NCI-H2196 treated with DMSO at 0.1 percent for 48 hours (cell line): ENCODE results near the gene SRP9.

Experiments
- DNase-seq: peaks from one replicate; lab custom pipeline; 2025; ENCODE audit not compliant: unreplicated experiment; lab: John Stamatoyannopoulos, UW

Gene SRP9

DNA sequence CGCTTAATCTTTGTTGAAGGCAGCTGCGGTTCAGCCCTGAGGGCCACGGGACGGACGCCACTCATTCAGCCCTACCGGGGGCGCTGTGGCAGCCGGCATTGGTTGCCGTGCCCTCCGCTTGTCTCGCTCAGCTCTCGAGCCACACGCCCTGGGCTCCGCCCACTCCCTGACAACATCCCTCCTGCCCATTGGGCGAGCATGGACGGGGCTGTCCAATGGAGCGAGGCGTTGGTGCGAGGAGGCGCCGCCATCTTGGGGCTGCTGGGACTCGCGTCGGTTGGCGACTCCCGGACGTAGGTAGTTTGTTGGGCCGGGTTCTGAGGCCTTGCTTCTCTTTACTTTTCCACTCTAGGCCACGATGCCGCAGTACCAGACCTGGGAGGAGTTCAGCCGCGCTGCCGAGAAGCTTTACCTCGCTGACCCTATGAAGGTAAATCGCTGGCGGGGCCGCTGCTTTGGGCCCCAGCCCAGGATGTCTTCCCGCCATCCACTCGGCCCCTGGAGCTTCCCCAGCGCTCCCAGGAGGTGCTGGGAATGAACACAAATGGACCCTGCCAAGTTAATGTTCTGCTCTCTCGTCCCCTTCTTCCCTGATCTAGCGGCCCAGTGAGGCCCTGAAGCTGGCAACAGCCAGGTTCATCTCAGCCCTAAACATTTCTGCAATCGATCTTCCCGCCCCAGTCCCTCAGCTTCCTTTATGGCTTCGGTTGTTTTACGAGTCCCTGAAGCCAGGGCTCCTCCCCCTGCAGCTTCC is at the start of gene SRP9:
SRP9 (plus strand) TSS at position 244 of the 754 bp plus-strand sequence; CDS start at position 359, 115 bp downstream.
- peak; percentile 95 for DNase-seq

GRCh38 chr1:225731491-225731890 is 46.1 kb upstream of the SRP9 start:
- DNase-seq, result no peak

DNA sequence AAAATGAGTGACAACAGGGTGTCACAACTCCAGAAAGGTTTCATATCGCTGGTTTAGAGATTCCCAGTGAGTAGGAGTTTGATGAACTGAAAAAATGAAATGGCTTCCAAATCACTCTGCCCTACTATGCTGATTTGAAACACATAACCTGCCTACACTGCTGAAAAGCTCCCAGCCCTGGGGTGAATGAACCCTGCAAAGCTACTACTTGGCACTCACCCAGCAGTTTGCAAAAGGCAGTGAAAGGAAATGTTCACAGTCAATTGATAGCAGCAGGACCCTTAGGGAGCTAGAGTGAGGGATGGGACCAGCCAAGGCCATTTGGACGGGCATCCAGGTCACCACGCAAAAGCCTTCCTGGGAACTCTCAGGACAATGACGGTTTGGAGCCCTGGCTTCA is 44.4 kb upstream of the SRP9 start:
- DNase-seq, result no peak

DNA sequence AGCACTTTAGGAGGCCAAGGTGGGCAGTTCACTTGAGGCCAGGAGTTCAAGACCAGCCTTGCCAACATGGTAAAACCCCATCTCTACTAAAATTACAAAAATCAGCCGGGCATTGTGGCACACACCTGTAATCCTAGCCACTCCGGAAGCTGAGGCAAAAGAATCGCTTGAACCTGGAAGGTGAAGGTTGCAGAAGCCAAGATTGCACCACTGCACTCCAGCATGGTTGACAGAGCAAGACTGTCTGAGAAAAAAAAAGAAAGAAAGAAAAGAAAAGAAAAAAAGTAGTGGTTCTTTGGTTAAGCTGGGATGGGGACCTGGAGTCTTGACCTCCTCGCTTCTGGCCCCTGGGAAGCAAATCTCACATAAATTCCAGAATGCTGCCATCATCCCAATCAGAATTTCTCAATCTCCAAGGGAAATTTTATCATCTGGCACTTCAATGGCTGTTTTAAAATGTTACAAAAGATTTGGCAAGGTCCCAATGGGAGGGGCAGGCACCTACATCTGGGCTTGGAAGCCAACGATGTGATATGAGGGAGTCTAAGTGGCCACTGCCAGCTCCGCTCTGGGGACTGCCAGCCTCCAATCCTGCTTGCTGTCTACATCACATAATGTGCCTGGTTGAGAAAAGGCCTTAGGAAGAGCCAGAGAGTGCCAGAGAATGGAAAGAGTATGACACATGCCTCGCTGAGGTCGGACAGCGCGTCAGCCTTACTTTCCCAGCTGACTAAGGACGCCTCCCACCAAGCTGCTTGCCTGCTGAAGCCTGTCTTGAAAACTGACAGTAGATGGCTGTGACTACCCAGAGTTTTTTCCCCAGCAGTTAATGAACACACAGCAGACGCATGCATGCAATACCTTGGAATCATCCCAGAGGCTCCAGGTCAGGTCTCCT is 42.1 kb upstream of the SRP9 start:
- peak; percentile 32 for DNase-seq

- no peak for DNase-seq
Observed at GRCh38 chr1:225736437-225737098, 41.1 kb upstream of the SRP9 start.

- no peak for DNase-seq
Observed at GRCh38 chr1:225737161-225737560, 40.5 kb upstream of the SRP9 start.

DNA sequence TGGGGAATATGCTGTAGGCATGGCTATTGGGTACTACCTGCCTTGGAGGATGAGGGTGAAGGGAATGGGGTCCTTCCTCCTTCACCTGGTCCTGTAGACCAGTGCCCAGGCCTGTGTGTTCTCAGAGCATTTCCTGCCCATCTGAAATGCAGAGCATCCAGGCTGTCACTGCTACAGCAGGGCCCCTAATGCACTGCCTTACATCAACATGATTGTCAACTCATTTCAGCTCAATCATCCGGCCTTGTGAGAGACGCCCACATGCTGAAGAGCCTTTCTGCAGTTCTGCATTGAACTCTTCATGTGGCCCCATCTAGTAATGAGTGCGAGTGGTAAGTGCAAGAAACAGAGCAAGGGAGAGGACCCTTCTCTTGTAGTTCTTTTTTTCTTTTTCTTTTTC is 39.8 kb upstream of the SRP9 start:
- no peak for DNase-seq

GRCh38 chr1:225738763-225739162 is 38.9 kb upstream of the SRP9 start:
- no peak for DNase-seq

DNA sequence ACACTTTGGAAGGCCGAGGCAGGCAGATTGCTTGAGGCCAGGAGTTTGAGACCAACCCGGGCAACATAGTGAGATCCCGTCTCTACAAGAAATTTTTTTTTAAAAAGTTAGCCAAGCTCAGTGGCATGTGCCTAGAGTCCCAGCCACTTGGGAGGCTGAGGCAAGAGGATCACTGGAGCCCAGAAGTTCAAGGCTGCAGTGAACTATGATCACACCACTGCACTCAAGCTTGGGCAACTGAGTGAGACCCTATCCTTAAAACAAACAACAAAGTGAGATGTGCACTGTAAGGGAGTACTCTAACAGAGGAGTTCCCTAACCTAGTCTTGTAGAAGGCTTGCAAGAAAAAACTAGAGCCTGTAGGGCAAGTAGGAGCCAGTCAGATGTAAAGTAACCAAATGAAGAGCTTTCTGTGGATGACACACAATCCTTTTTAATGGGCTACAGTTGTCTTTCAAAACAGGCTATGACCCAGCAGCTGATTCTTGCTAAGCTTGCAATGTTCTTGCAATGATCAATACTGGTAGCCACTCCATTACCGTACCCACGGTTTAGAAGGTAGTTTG is 38.0 kb upstream of the SRP9 start:
- no peak for DNase-seq

DNA sequence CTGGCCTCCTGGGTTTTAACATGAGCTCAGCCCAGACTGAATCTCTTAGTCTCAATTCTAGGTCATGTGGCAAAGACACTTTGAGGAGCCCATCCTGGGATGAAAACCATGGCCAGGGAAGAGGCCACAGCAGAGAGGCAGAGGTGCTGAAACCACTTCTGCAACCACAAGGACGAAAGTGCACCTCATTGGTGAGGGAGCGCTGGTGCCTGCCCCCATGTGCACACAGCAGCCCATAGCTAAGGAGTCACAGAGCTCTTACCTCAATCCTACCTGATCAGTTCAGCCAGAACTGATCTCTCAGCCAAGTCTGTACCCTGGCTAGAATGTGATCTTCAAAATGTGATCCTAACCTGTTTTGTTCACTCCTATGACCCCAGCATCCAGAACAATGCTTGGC is 32.9 kb upstream of the SRP9 start:
- no peak for DNase-seq

- no peak for DNase-seq
Observed at GRCh38 chr1:225745273-225745672, 32.4 kb upstream of the SRP9 start.

- peak; percentile 75 for DNase-seq
Observed at GRCh38 chr1:225746361-225747179, 31.1 kb upstream of the SRP9 start.

- DNase-seq, result no peak
Observed at GRCh38 chr1:225747566-225747965, 30.1 kb upstream of the SRP9 start.

DNA sequence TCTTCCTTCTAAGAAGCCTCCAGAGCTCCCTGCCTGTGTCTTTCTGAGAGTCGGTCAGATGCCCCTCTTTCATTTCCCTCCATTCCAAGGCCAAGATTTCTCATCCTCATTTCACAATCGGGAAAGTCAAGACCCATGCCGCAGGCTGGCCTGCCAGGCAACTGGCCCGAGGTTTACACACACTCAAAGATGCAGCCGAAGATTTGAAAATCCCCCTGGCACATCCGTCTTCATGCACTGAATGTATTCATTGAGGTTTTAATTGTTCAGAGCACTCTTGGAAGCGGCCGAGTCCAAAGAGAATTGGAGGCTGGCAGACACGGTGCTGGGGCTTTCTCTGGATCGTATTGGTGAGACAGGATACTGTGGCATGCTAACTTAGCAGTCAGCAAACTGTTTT is 29.1 kb upstream of the SRP9 start:
- DNase-seq, result no peak

GRCh38 chr1:225749706-225750105 is 27.9 kb upstream of the SRP9 start:
- no peak for DNase-seq

- no peak for DNase-seq
Observed at GRCh38 chr1:225750420-225750819, 27.2 kb upstream of the SRP9 start.

DNA sequence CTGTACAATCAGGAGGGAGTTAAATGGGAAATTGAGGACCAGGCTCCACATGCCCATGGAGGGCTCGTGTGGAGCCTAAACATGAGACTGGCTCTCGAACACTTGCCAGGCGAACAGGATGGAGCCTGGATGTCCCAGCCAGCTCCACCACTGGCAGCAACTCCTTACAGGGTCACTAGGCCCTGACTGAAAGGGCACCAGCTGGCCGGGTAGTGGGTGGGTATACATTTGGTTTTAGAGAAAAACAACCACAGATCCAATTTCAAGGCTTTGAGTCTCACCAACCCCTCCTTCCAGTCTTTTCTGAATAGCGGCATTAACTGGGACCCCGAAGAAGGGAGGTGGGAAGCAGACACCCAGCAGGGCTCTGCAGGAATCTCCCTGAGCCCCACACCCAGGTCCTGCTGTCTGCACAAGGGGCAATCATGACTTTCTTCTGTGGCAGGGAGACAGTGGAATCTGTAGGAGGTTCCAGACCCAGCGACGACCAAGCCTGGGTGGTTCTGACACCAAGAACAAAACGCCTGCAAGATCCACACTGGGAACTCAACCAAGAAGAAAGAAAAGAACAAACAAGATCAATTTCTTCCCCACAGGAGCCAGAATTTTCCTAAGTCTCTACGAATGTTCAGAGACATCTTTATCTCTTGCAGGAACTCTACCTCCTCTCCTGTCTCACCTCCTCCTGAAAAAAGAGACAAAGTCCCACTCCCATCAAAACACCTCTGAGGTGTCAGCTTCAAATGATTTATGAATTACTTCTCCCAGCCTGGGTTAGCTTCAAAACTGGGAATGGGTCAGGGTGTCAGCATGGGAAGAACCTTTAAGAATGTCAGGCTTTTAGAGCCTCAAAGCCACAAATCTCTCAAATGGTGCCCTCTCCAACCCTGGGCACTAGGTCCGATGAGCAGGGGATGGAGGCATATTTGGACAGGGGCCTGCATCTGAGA is 26.5 kb upstream of the SRP9 start:
- DNase-seq, result no peak

- DNase-seq, result no peak
Observed at GRCh38 chr1:225752245-225752644, 25.4 kb upstream of the SRP9 start.

DNA sequence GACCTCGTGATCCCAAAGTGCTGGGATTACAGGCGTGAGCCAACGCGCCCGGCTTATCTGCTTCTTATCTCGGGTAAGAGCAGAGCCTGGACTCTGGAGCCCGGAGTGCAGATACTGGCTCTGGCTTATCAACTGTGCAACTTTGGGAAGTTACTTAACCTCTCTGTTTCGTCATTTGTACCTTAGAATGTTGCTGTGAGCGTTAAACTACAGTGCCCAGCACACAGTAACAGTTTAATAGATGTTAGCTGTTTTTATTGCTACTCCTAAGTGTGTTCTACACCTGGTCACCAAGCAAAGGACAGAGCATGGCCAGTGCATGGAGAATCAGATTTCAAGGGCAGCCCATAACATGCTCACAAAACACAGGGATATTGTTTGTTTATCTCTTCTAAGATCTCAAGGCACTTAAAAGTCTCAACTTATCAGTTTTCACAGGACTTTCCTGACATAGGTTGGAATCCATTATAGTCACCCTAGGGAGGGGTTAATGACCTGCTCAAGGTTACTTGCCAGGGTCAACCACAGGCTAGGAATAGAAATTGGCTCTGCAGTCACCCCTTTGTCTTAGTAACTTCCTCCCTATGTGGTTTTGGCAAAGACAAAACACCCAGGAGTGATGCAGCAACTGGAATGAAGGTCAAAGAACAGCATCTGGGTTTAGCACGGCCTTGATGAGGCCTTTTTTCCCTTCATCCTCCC is 22.5 kb upstream of the SRP9 start:
- DNase-seq, result peak; percentile 88
